Gastrocnemius medialis (tissue), 4 donors: Measurements from ENCODE around the gene PPP1R37.

Source experiments
- CTCF ChIP-seq, 5 experiments: fragments of 450-650 bp in 3 of 5; fragments of 200-600 bp in 2 of 5; sonication (generic) in 2 of 5; IDR thresholded peaks in 4 of 5; conservative IDR thresholded peaks in 1 of 5; 1 replicate in 4 of 5; 2 replicates in 1 of 5; pipeline ENCODE4 v1.5.1; 2016 to 2019; ENCODE audit warnings: antibody characterized with exemption in 5 of 5, mild to moderate bottlenecking in 3 of 5, moderate library complexity in 3 of 5
- POLR2A ChIP-seq, 2 donors: fragments of 450-650 bp; IDR thresholded peaks; one replicate each; pipeline ENCODE4 v1.6.1; 2017; ENCODE audit warnings: antibody characterized with exemption in 2 of 2, mild to moderate bottlenecking in 2 of 2, moderate library complexity in 2 of 2

GRCh38 chr19:45191375-45191774 is 98.4 kb downstream of the PPP1R37 start:
- TF ChIP-seq CTCF (IDR thresholded peaks at IDR 0.05 in 4 of 5, conservative IDR thresholded peaks at IDR 0.05 in 1 of 5) (no peak), POLR2A (IDR thresholded peaks at IDR 0.05) (no peak)
